ENCODE measurements around the gene CROCC. TPM values are rescaled to one million over a fixed set of nuclear protein-coding genes. Genes with fewer than 3 reads are reported as not detected.

The CROCC gene
- total and polyA plus RNA-seq, 9 of the 15 experiments (the other 6 are each of a cell fraction or from before 2014, with no cell fraction given), result 0.17 to 15.4 (median 7.6) TPM

- TF ChIP-seq, protein P1, sequence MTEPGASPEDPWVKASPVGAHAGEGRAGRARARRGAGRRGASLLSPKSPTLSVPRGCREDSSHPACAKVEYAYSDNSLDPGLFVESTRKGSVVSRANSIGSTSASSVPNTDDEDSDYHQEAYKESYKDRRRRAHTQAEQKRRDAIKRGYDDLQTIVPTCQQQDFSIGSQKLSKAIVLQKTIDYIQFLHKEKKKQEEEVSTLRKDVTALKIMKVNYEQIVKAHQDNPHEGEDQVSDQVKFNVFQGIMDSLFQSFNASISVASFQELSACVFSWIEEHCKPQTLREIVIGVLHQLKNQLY (CRISPR knock-in tag; conservative IDR thresholded peaks at IDR 0.05), result peak in 1 of 2 experiments; percentile 97; a peak in 2 of 4 replicates
- TF ChIP-seq RUNX1 (IDR thresholded peaks at IDR 0.05; ENCODE audit: low read depth) (peak; percentile 89; the same call in 1 of the 2 replicates), RNF2 (IDR thresholded peaks at IDR 0.05) (peak; percentile 99), E2F6 (IDR thresholded peaks at IDR 0.05; ENCODE audit: borderline replicate concordance in 1 of 2, extremely low read depth in 1 of 2, insufficient read depth in 1 of 2, insufficient read length in 1 of 2, low read depth in 1 of 2, low read length in 1 of 2, poor library complexity in 1 of 2, severe bottlenecking in 1 of 2) (peak in 1 of 2 experiments; percentile 12), POLR2AphosphoS2 (IDR thresholded peaks at IDR 0.05; ENCODE audit: low read length) (peak; percentile 98), ZNF143 (CRISPR knock-in tag; IDR thresholded peaks at IDR 0.05) (peak; percentile 85), ZNF586 (CRISPR knock-in tag; conservative IDR thresholded peaks at IDR 0.05) (0 out of 2 replicates have a peak, but pooled peaks have one; percentile 61), HLTF (IDR thresholded peaks at IDR 0.05) (peak; percentile 80; the same call in 1 of the 2 replicates), TRIM24 (IDR thresholded peaks at IDR 0.05) (peak in 1 of 2 experiments; percentile 53; a peak in 2 of 4 replicates), DEAF1 (CRISPR knock-in tag; IDR thresholded peaks at IDR 0.05) (peak; percentile 55)
- TF ChIP-seq, protein P2, sequence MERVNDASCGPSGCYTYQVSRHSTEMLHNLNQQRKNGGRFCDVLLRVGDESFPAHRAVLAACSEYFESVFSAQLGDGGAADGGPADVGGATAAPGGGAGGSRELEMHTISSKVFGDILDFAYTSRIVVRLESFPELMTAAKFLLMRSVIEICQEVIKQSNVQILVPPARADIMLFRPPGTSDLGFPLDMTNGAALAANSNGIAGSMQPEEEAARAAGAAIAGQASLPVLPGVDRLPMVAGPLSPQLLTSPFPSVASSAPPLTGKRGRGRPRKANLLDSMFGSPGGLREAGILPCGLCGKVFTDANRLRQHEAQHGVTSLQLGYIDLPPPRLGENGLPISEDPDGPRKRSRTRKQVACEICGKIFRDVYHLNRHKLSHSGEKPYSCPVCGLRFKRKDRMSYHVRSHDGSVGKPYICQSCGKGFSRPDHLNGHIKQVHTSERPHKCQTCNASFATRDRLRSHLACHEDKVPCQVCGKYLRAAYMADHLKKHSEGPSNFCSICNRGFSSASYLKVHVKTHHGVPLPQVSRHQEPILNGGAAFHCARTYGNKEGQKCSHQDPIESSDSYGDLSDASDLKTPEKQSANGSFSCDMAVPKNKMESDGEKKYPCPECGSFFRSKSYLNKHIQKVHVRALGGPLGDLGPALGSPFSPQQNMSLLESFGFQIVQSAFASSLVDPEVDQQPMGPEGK (CRISPR knock-in tag; IDR thresholded peaks at IDR 0.05; ENCODE audit: borderline replicate concordance), result peak; percentile 87; the same call in 1 of the 2 replicates
- TF ChIP-seq, protein P3, sequence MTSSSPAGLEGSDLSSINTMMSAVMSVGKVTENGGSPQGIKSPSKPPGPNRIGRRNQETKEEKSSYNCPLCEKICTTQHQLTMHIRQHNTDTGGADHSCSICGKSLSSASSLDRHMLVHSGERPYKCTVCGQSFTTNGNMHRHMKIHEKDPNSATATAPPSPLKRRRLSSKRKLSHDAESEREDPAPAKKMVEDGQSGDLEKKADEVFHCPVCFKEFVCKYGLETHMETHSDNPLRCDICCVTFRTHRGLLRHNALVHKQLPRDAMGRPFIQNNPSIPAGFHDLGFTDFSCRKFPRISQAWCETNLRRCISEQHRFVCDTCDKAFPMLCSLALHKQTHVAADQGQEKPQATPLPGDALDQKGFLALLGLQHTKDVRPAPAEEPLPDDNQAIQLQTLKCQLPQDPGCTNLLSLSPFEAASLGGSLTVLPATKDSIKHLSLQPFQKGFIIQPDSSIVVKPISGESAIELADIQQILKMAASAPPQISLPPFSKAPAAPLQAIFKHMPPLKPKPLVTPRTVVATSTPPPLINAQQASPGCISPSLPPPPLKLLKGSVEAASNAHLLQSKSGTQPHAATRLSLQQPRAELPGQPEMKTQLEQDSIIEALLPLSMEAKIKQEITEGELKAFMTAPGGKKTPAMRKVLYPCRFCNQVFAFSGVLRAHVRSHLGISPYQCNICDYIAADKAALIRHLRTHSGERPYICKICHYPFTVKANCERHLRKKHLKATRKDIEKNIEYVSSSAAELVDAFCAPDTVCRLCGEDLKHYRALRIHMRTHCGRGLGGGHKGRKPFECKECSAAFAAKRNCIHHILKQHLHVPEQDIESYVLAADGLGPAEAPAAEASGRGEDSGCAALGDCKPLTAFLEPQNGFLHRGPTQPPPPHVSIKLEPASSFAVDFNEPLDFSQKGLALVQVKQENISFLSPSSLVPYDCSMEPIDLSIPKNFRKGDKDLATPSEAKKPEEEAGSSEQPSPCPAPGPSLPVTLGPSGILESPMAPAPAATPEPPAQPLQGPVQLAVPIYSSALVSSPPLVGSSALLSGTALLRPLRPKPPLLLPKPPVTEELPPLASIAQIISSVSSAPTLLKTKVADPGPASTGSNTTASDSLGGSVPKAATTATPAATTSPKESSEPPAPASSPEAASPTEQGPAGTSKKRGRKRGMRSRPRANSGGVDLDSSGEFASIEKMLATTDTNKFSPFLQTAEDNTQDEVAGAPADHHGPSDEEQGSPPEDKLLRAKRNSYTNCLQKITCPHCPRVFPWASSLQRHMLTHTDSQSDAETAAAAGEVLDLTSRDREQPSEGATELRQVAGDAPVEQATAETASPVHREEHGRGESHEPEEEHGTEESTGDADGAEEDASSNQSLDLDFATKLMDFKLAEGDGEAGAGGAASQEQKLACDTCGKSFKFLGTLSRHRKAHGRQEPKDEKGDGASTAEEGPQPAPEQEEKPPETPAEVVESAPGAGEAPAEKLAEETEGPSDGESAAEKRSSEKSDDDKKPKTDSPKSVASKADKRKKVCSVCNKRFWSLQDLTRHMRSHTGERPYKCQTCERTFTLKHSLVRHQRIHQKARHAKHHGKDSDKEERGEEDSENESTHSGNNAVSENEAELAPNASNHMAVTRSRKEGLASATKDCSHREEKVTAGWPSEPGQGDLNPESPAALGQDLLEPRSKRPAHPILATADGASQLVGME (CRISPR knock-in tag; IDR thresholded peaks at IDR 0.05), result 0 out of 2 replicates have a peak, but pooled peaks have one; percentile 57
- TF ChIP-seq, protein P4, sequence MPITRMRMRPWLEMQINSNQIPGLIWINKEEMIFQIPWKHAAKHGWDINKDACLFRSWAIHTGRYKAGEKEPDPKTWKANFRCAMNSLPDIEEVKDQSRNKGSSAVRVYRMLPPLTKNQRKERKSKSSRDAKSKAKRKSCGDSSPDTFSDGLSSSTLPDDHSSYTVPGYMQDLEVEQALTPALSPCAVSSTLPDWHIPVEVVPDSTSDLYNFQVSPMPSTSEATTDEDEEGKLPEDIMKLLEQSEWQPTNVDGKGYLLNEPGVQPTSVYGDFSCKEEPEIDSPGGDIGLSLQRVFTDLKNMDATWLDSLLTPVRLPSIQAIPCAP (CRISPR knock-in tag; IDR thresholded peaks at IDR 0.05; ENCODE audit: borderline replicate concordance), result 0 out of 2 replicates have a peak, but pooled peaks have one; percentile 40
Observed at GRCh38 chr1:16895598-16896315, 26.0 kb upstream of the CROCC start, which contains the start of gene RNU1-2 (continued).
